ENCODE results near the gene ITSN1.

DNA sequence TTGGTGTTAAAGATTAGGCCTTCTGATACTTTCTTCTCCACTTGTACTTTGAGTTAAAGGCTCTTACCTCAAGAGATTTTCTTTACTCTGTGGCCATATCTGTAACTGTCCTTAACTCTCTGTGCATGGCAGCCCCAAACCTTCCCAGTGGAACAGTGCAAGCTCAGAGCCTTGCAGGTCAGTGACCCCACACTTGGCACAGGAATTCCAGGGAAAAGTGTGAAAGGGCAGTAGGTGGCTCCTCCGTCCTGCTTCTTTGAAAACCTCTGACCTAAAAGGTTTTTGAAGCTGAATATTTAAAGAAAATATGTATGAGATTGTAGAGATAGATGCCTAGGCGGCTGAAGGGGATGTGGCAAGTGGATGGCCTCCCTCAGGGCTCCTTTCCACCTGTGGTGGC is 26.3 kb downstream of the ITSN1 start:
- TF ChIP-seq, protein P1, sequence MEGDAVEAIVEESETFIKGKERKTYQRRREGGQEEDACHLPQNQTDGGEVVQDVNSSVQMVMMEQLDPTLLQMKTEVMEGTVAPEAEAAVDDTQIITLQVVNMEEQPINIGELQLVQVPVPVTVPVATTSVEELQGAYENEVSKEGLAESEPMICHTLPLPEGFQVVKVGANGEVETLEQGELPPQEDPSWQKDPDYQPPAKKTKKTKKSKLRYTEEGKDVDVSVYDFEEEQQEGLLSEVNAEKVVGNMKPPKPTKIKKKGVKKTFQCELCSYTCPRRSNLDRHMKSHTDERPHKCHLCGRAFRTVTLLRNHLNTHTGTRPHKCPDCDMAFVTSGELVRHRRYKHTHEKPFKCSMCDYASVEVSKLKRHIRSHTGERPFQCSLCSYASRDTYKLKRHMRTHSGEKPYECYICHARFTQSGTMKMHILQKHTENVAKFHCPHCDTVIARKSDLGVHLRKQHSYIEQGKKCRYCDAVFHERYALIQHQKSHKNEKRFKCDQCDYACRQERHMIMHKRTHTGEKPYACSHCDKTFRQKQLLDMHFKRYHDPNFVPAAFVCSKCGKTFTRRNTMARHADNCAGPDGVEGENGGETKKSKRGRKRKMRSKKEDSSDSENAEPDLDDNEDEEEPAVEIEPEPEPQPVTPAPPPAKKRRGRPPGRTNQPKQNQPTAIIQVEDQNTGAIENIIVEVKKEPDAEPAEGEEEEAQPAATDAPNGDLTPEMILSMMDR (conservative IDR thresholded peaks at IDR 0.05 in 1 of 2, IDR thresholded peaks at IDR 0.05 in 1 of 2; ENCODE audit: extremely low read depth in 1 of 2, insufficient read depth in 1 of 2, low read depth in 1 of 2, low read length in 2 of 2): no peak
- TF ChIP-seq EZH2 (IDR thresholded peaks at IDR 0.05; ENCODE audit: borderline replicate concordance, low read length): no peak
